Activated CD4-positive, alpha-beta memory T cell treated with anti-CD3 and anti-CD28 coated beads for 36 hours (primary cell): Measurements from ENCODE around the gene AMH. TPM values are rescaled to one million over a fixed set of nuclear protein-coding genes. Genes with fewer than 3 reads are reported as not detected.
A peak's percentile ranks its signal among the peaks of the same experiment; 100 is the strongest.
"Not testable (repeated sequence)": the region's sequence is repeated elsewhere in the genome, so short reads cannot be mapped to it uniquely, and the experiment has no call there.

Experiments used
- CTCF ChIA-PET: fragments of 350-600 bp; sonication (Branson Sonifier 250); formaldehyde crosslinking; loops from one replicate; lab custom pipeline; 2021; ENCODE audit warnings: antibody characterized with exemption, inconsistent platforms; lab: Charles Lee
- POLR2A ChIA-PET: fragments of 350-600 bp; sonication (Branson Sonifier 250); formaldehyde crosslinking; loops from one replicate; lab custom pipeline; 2021; ENCODE audit warnings: antibody characterized with exemption; lab: Charles Lee
- DNase-seq: peaks from one replicate; pipeline ENCODE4 v3.0.0-alpha.2; 2020
- H3K27ac Mint-ChIP-seq: one replicate; pipeline ENCODE4 v1.8.0; 2021; ENCODE audit warnings: mixed read lengths
- H3K27me3 Mint-ChIP-seq: one replicate; pipeline ENCODE4 v1.8.0; 2021; ENCODE audit warnings: mixed read lengths
- H3K36me3 Mint-ChIP-seq: one replicate; pipeline ENCODE4 v1.8.0; 2021; ENCODE audit warnings: mixed read lengths
- H3K4me1 Mint-ChIP-seq: one replicate; pipeline ENCODE4 v1.8.0; 2021; ENCODE audit warnings: low read depth, mixed read lengths
- H3K4me3 Mint-ChIP-seq: one replicate; pipeline ENCODE4 v1.8.0; 2021; ENCODE audit warnings: mild to moderate bottlenecking, mixed read lengths
- H3K9me3 Mint-ChIP-seq: one replicate; pipeline ENCODE4 v1.8.0; 2021; ENCODE audit warnings: mixed read lengths
- intact Hi-C: fragments of 100-400 bp; cut with micrococcal nuclease; formaldehyde crosslinking; loops from one replicate; pipeline ENCODE4 v1.15.1; 2023
- total RNA-seq, 2 experiments: library from RNA; stranded (reverse); gene quantifications; one replicate each; pipeline ENCODE4 v1.2.3, GENCODE V29; 2021

The AMH gene
- total RNA-seq, 2 experiments from 2014 or later = 2.8 to 3.4 TPM

- H3K9me3 Mint-ChIP-seq = no peaks in the 10 kb centered on the region
- H3K4me1 Mint-ChIP-seq = peaks cover 25% of the 10 kb centered on the region
- ChIA-PET POLR2A (no interaction called here), CTCF (interaction anchor here (0.5 to 4.6 kb wide), 7 partner anchors 13 to 335 kb away, joined by 3 to 33 read pairs (median 6); partner anchors contain the start of gene PLEKHJ1)
- H3K4me3 Mint-ChIP-seq = no peak overlapping the region
- intact Hi-C loops = loop anchor here (5.0 to 10.0 kb wide), 2 partner anchors 241 to 346 kb away; no protein-coding TSS in a partner anchor
- no peak for DNase-seq
- no peaks in the 10 kb centered on the region for H3K27me3 Mint-ChIP-seq
- H3K36me3 Mint-ChIP-seq = peaks cover 25% of the 10 kb centered on the region
- no peak overlapping the region for H3K27ac Mint-ChIP-seq
Observed at GRCh38 chr19:2275588-2276428, 26.7 kb downstream of the AMH start.

- no peaks in the 10 kb centered on the region for H3K27me3 Mint-ChIP-seq
- H3K27ac Mint-ChIP-seq = no peak overlapping the region
- no peak for DNase-seq
- no peaks in the 10 kb centered on the region for H3K9me3 Mint-ChIP-seq
- H3K4me1 Mint-ChIP-seq = peaks cover 24% of the 10 kb centered on the region
- intact Hi-C loops = loop anchor here (5.0 to 10.0 kb wide), 2 partner anchors 242 to 346 kb away; no protein-coding TSS in a partner anchor
- CTCF ChIA-PET = interaction anchor here (0.5 to 1.5 kb wide), 4 partner anchors 14 to 334 kb away, joined by 3 read pairs; no protein-coding TSS in a partner anchor
- POLR2A ChIA-PET = interaction anchor here (0.6 kb wide), 1 partner anchor 18 kb away, joined by 5 read pairs; no protein-coding TSS in a partner anchor
- H3K4me3 Mint-ChIP-seq = no peak overlapping the region
- peaks cover 21% of the 10 kb centered on the region for H3K36me3 Mint-ChIP-seq
Observed at GRCh38 chr19:2276429-2276986, 27.4 kb downstream of the AMH start.

DNA sequence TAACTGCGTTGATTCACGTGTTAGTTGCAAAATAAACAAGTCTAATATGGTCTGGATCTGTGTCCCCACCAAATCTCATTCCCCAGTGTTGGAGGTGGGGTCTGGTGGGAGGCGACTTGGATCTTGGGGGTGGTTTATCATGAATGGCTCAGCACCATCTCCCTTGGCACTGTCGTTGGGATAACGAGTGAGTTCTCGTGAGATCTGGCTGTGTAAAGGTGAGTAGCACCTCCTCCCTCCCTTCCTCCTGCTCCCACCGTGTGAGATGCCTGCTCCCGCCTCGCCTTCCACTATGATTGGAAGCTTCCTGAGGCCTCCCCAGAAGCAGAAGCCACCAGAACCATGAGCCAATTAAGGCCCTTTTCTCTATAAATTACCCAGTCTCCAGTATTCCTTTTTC lies 28.0 kb downstream of the AMH start:
- Mint-ChIP-seq H3K9me3 (no peaks in the 10 kb centered on the region), H3K4me3 (no peak overlapping the region), H3K27me3 (no peaks in the 10 kb centered on the region), H3K36me3 (peaks cover 17% of the 10 kb centered on the region), H3K4me1 (peaks cover 26% of the 10 kb centered on the region), H3K27ac (no peak overlapping the region)
- intact Hi-C loops = loop anchor here (5.0 to 10.0 kb wide), 2 partner anchors 242 to 345 kb away; no protein-coding TSS in a partner anchor
- ChIA-PET POLR2A (interaction anchor here (0.6 kb wide), 1 partner anchor 19 kb away, joined by 5 read pairs; no protein-coding TSS in a partner anchor), CTCF (interaction anchor here (0.6 to 0.7 kb wide), 2 partner anchors 14 to 87 kb away, joined by 3 read pairs; no protein-coding TSS in a partner anchor)
- DNase-seq = no peak

GRCh38 chr19:2278459-2279158 lies 29.5 kb downstream of the AMH start:
- ChIA-PET CTCF (no interaction called here), POLR2A (interaction anchor here (0.5 kb wide), 1 partner anchor 77 kb away, joined by 3 read pairs; no protein-coding TSS in a partner anchor)
- Mint-ChIP-seq H3K27ac (no peak overlapping the region), H3K36me3 (peaks cover 8% of the 10 kb centered on the region), H3K27me3 (no peaks in the 10 kb centered on the region), H3K4me1 (peaks cover 27% of the 10 kb centered on the region), H3K9me3 (no peaks in the 10 kb centered on the region), H3K4me3 (no peak overlapping the region)
- DNase-seq = no peak
- intact Hi-C loops = loop anchor here (5.0 to 10.0 kb wide), 2 partner anchors 244 to 344 kb away; no protein-coding TSS in a partner anchor

GRCh38 chr19:2280633-2281264 lies 31.6 kb downstream of the AMH start:
- H3K4me3 Mint-ChIP-seq = no peak overlapping the region
- no peaks in the 10 kb centered on the region for H3K36me3 Mint-ChIP-seq
- DNase-seq = no peak
- no peaks in the 10 kb centered on the region for H3K9me3 Mint-ChIP-seq
- no peak overlapping the region for H3K27ac Mint-ChIP-seq
- intact Hi-C loops = no loop called here
- ChIA-PET POLR2A (no interaction called here), CTCF (no interaction called here)
- H3K27me3 Mint-ChIP-seq = no peaks in the 10 kb centered on the region
- peaks cover 15% of the 10 kb centered on the region for H3K4me1 Mint-ChIP-seq

- H3K9me3 Mint-ChIP-seq, H3K36me3 Mint-ChIP-seq, CTCF ChIA-PET, POLR2A ChIA-PET, intact Hi-C loops, H3K27me3 Mint-ChIP-seq, DNase-seq, H3K27ac Mint-ChIP-seq: not testable (repeated sequence)
- Mint-ChIP-seq H3K4me3 (peak overlapping the region; percentile 32), H3K4me1 (peaks cover 15% of the 10 kb centered on the region)
Observed at GRCh38 chr19:2281265-2282061, 32.3 kb downstream of the AMH start.

GRCh38 chr19:2282062-2282861 lies 33.1 kb downstream of the AMH start, which contains the start of gene PEAK3:
TSS of gene PEAK3 (minus strand) at chr19:2282175. CDS start at chr19:2280931, 1,244 bp downstream.
- POLR2A ChIA-PET = no interaction called here
- DNase-seq = peak; percentile 61

DNA sequence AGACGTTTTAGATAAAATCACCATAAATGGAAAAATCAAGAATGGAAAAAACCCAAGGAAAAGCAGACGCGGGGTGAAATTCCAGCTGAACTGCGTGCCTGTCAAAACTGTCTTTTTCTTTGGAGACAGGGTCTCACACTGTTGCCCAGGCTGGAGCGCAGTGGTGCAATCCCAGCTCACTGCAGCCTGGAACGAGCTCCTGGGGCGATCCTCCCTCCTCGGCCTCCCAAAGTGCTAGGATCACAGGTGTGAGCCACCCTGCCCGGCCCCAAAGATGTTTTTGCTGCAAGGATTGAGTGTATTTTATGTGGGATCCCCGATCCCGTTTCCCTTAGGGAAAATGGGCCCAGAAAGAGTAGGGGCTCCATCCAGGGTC lies 33.7 kb downstream of the AMH start:
- Mint-ChIP-seq H3K36me3 (no peaks in the 10 kb centered on the region), H3K4me3 (no peak overlapping the region), H3K9me3 (no peaks in the 10 kb centered on the region), H3K27me3 (no peaks in the 10 kb centered on the region), H3K4me1 (peaks cover 15% of the 10 kb centered on the region), H3K27ac (no peak overlapping the region)
- POLR2A ChIA-PET = no interaction called here
- no peak for DNase-seq
- CTCF ChIA-PET = interaction anchor here (1.2 kb wide), 1 partner anchor 328 kb away, joined by 4 read pairs; no protein-coding TSS in a partner anchor
- intact Hi-C loops = no loop called here

More at GRCh38 chr19:2282062-2282861, 33.1 kb downstream of the AMH start, which contains the start of gene PEAK3:
- Mint-ChIP-seq H3K36me3 (no peaks in the 10 kb centered on the region), H3K4me3 (peak within 1 kb of the TSS; percentile 32), H3K4me1 (peaks cover 15% of the 10 kb centered on the region), H3K9me3 (no peaks in the 10 kb centered on the region), H3K27me3 (no peaks in the 10 kb centered on the region), H3K27ac (no peak within 1 kb of the TSS)
- CTCF ChIA-PET = interaction anchor here (1.2 kb wide), 1 partner anchor 329 kb away, joined by 4 read pairs; no protein-coding TSS in a partner anchor
- intact Hi-C loops = no loop called here

- Mint-ChIP-seq H3K4me1 (peaks cover 21% of the 10 kb centered on the region), H3K9me3 (no peaks in the 10 kb centered on the region), H3K36me3 (no peaks in the 10 kb centered on the region), H3K27ac (no peak overlapping the region), H3K4me3 (no peak overlapping the region), H3K27me3 (peaks cover 3% of the 10 kb centered on the region)
- ChIA-PET POLR2A (no interaction called here), CTCF (no interaction called here)
- DNase-seq = no peak
- intact Hi-C loops = no loop called here
Observed at GRCh38 chr19:2283835-2284507, 34.8 kb downstream of the AMH start.
